ENCODE results near the gene PECR.

PECR gene

GRCh38 chr2:216081487-216082116 is at the start of gene PECR, which contains the start of gene TMEM169:
TSS of gene PECR (minus strand) at chr2:216081809. CDS start at chr2:216081741, 68 bp downstream.
TSS of gene TMEM169 (plus strand) at chr2:216081919. CDS start at chr2:216095964, 14,045 bp downstream.
- DNase-seq (ENCODE audit: low spot score) = peak; percentile 79

GRCh38 chr2:216130346-216130971 is 48.9 kb upstream of the PECR start:
- no peak for DNase-seq (ENCODE audit: low spot score)

DNA sequence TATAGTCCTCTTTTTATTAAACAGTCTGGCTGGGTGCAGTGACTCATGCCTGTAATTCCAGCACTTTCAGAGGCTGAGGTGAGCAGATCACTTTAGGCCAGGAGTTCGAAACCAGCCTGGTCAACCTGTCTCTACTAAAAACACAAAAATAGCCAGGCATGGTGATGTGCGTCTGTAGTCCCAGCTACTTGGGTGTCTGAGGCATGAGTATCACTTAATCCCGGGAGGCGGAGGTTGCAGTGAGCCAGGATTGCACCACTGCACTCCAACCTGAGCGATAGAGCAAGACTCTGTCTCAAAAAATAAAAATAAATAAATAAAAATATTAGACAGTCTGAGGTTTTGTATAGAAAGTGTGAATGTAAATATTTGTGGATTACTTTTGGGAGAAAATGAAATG is 45.3 kb upstream of the PECR start:
- DNase-seq (ENCODE audit: low spot score) = no peak

- DNase-seq (ENCODE audit: low spot score) = no peak
Observed at GRCh38 chr2:216121255-216121654, 39.6 kb upstream of the PECR start.

- no peak for DNase-seq (ENCODE audit: low spot score)
Observed at GRCh38 chr2:216119986-216120385, 38.4 kb upstream of the PECR start.

DNA sequence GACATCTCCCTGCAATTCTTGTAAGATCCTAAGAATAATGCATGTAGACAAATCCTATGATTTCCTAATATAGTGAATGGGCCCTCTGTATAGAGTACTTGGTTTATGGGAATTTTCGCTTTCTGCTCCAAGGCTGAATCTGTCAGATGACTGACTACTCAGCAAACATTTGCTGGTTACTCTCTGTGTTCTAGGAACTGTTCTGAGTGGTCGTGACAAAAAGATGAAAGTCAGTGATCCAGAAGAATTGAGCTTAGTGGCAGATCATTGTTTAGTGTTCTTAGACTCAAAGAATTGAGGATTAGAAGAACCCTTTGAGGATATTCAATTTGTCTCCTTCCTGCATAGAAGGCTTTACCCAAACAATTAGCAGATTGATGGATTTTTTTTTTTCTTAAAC is 37.5 kb upstream of the PECR start:
- DNase-seq (ENCODE audit: low spot score) = no peak

DNA sequence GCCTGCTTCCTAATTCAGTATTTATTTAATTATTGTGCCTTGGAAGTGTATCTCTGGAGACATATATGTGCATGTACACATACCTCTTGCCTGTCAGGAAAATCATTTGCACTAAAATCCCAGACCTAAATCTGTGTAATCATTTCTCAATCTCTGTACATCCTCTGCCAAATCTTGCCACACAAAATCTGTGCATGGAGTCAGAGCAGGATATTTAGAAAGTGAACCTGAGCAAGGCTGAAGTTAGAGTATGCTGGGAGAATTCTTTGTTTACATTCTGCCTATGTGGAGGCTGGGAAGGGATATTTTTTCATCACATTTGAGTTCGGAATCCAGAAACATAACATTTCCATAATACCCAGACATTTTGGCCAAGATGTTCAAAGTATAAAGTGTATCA is 36.9 kb upstream of the PECR start:
- DNase-seq (ENCODE audit: low spot score) = no peak

DNA sequence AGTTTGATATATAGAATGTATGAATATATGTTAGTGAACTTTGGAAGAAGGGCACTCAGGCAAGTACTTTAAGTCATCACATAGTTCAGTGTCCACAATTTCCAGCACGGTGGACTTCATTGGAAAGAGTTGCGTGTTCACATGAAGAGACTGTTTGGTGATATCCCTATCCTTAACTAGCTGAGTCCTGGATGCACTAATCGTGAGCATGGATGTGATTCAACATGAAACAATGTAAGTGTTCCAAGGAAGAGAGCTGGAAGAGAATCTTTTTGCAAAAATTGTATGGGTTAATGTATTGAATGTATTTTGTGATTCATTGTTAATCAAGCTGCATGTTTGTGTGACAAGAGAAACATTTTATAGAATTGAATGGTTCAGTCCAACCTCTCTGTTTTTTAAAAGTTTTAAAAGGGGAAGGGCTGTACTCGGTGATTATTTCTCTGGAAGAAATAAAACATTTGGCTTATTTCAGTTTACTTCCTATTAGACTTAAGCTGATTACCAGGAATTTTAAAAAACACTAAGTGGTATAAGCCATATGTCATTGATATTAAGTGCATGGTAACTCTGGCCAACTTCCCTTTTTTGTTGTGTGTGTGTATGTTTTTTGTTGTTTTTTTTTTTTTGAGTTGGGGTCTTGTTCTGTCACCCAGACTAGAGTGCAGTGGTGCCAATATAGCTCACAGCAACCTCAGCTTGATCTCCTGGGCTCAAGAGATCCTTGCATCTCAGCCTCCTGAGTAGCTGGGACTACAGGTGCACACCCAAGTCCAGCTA is 36.1 kb upstream of the PECR start:
- no peak for DNase-seq (ENCODE audit: low spot score)

- no peak for DNase-seq (ENCODE audit: low spot score)
Observed at GRCh38 chr2:216116418-216116817, 34.8 kb upstream of the PECR start.

DNA sequence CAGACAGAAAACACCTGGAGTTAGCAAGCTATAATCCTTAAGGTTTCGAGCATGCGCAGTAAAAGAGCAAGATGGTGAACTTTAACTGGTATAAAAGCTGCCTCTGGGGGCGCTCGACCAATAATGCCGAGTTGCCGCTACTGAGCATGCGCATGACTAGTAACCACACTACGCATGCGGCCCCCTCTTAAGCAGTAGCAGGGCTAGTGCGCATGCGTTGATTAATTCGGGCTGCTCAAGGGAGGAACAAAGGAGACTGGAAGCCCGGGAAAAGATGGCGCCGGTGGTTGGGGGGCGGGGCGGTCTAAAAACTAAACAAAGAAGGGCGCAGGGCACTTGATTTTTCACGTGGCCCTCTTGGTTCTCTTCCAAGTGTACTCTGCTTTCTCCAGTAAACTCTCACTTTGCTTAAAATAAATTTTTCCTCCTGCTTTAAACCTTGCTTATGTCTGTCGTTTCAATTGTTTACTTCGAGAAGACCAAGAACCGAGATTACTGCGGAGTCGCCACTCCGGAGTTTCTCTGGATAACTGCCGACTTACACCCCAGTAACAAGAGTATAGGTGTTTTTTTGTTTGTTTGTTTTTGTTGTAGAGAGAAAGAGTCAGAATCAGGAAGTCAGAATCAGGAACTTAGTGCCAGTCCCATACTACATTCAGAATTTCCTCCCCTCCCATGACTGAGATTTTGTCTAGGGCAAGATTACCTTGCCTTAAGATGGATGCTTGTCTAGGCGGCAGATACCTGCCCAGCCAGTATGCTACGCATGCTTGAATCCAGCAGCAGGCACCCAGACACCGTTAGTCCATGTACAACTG is 33.3 kb upstream of the PECR start:
- DNase-seq (ENCODE audit: low spot score) = peak; percentile 98

DNA sequence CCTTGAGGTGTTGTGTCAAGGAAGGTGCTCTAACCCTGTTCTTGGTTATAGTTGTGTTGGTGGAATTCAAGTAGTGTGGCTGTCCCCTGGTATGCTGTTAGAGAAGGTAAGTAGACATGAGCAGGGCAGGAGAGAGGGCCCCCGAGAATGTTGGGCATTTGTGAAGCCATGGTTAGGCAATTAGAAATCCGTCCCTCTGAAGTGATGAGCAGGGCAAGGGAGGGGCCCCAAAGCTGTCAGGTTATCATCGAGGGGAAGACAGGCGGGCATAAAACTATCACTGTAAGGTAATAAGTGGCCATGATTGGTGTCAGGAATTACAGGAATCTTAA is 32.7 kb upstream of the PECR start:
- DNase-seq (ENCODE audit: low spot score) = no peak

- no peak for DNase-seq (ENCODE audit: low spot score)
Observed at GRCh38 chr2:216113572-216113971, 32.0 kb upstream of the PECR start.

- no peak for DNase-seq (ENCODE audit: low spot score)
Observed at GRCh38 chr2:216112926-216113325, 31.3 kb upstream of the PECR start.

- DNase-seq (ENCODE audit: low spot score) = no peak
Observed at GRCh38 chr2:216111122-216111521, 29.5 kb upstream of the PECR start.

GRCh38 chr2:216110620-216111019 is 29.0 kb upstream of the PECR start:
- no peak for DNase-seq (ENCODE audit: low spot score)

- DNase-seq (ENCODE audit: low spot score) = peak; percentile 39
Observed at GRCh38 chr2:216109962-216110614, 28.5 kb upstream of the PECR start.

DNA sequence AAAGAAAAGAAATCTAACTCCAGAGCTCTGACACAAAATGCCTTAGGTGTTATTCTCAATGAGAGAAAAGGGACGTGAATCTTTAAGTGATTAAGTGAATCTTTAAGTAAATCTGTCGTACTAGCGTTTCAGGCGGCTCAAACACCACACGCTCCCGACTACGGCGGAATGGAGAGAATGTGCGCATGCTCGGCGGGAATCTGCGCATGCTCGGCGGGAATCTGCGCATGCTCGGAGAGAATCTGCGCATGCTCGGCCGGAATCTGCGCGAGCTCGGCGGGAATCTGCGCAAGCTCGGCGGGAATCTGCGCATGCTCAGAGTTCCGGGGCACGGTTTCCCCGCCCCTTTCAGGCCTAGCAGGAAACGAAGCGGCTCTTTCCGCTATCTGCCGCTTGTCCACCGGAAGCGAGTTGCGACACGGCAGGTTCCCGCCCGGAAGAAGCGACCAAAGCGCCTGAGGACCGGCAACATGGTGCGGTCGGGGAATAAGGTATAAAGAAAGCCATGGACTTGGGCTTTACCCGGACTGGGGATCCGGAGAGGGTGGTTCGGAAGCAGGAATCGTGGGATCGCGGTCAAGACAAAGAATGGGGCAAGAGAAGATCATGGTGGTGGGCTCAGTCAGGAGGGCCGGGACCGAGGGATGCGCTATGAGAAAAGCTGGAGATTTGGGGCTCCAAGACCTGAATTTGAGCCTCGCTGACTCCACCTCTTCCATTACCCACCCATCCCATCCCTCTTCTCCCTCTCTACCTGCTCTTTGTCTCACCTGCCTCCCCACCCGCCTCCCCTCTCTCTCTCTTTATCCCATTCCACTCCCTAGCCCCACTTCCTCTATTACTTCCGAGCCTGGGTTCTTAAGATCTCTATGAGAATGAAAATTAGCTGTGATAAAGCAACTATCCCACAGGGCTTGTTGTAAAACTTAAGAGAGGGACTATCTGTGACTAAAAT is 27.6 kb upstream of the PECR start, which contains the start of gene XRCC5:
Gene XRCC5 (plus strand): TSS at position 382 of the 955 bp plus-strand sequence. CDS start 89 bp downstream, at position 471.
- peak; percentile 97 for DNase-seq (ENCODE audit: low spot score)

DNA sequence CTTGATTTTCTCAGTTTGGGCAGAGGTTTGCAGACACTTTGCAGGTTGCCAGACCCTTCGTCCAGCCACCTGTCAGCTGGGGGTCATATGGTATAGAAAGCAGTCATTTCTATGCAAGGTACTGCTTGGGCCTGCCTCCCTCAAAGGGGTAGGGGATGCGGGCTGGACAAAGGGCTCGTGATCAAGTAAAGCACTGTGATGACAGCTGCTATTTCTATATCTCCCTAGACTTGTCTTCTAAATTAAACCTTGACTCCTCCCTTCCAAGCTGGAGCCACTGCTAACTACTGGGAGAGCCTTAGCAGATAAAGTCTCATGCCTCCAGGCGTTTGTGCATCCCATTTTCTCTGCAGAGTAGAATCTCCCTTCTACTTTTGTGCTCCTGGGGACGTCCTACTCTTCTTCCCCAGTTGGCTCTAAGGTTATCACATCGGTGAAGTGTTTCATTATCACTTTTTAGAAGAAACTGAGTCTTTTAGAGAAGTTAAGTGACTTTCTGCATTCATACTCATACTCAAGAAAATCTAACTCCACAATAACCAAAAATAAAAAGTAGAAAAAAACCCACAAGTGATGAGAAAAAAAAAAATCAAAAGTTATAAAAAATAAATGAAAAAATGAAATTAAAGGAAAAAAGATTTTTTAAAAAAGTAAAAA is 26.8 kb upstream of the PECR start:
- DNase-seq (ENCODE audit: low spot score) = no peak

GRCh38 chr2:216107760-216108159 is 26.2 kb upstream of the PECR start:
- no peak for DNase-seq (ENCODE audit: low spot score)

GRCh38 chr2:216107320-216107719 is 25.7 kb upstream of the PECR start:
- DNase-seq (ENCODE audit: low spot score) = no peak

Measured in LoVo (cell line).